ENCODE results near the gene NLGN2.

- no peak for TF ChIP-seq POLR2AphosphoS5 (IDR thresholded peaks at IDR 0.05)
- TF ChIP-seq, protein P1, sequence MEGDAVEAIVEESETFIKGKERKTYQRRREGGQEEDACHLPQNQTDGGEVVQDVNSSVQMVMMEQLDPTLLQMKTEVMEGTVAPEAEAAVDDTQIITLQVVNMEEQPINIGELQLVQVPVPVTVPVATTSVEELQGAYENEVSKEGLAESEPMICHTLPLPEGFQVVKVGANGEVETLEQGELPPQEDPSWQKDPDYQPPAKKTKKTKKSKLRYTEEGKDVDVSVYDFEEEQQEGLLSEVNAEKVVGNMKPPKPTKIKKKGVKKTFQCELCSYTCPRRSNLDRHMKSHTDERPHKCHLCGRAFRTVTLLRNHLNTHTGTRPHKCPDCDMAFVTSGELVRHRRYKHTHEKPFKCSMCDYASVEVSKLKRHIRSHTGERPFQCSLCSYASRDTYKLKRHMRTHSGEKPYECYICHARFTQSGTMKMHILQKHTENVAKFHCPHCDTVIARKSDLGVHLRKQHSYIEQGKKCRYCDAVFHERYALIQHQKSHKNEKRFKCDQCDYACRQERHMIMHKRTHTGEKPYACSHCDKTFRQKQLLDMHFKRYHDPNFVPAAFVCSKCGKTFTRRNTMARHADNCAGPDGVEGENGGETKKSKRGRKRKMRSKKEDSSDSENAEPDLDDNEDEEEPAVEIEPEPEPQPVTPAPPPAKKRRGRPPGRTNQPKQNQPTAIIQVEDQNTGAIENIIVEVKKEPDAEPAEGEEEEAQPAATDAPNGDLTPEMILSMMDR (IDR thresholded peaks at IDR 0.05), result no peak
- TF ChIP-seq POLR2A (IDR thresholded peaks at IDR 0.05), result no peak
- TF ChIP-seq EP300 (IDR thresholded peaks at IDR 0.05), result no peak
Observed at GRCh38 chr17:7384489-7385081, 23.1 kb upstream of the NLGN2 start.
